IMR-90 (cell line): ENCODE measurements around the gene PIP5K1B. TPM values are rescaled to one million over a fixed set of nuclear protein-coding genes. Genes with fewer than 3 reads are reported as not detected.

Experiments
- ATAC-seq: fragments of 200-7000 bp; cut with Tn5 transposase; 2 replicates; pipeline ENCODE4 v1.9.1; 2020; ENCODE audit warnings: low read depth, mild to moderate bottlenecking, moderate library complexity
- BruUV-seq: library from RNA; stranded (reverse); fragments of 400-500 nt; replicated peaks from 2 replicates; lab custom pipeline; 2021; lab: Mats Ljungman, UMichigan
- CTCF ChIA-PET: fragments of 300-600 bp; formaldehyde crosslinking; extraction: SDS; loops from one replicate; lab custom pipeline; 2021; ENCODE audit warnings: antibody characterized with exemption; lab: Yijun Ruan, JAX
- POLR2A ChIA-PET: fragments of 300-600 bp; sonication (Branson Sonifier 250); formaldehyde crosslinking; loops from one replicate; lab custom pipeline; 2022; ENCODE audit warnings: antibody characterized with exemption; ENCODE audit not compliant: unreplicated experiment; lab: Charles Lee
- DNase-seq: peaks from one replicate; pipeline ENCODE4 v3.0.0; 2013
- H2AFZ ChIP-seq: replicated peaks from 2 replicates; pipeline ENCODE3; 2013; ENCODE audit warnings: low read length, mild to moderate bottlenecking; ENCODE audit not compliant: poor library complexity
- H2AK5ac ChIP-seq: 2 replicates; pipeline ENCODE4 v1.6.1; 2013; ENCODE audit warnings: low read depth, low read length, inconsistent platforms
- H2AK9ac ChIP-seq: replicated peaks from 2 replicates; pipeline ENCODE3; 2013; ENCODE audit warnings: mild to moderate bottlenecking, low read depth, low read length, moderate library complexity; ENCODE audit not compliant: poor library complexity
- H2BK120ac ChIP-seq: 2 replicates; pipeline ENCODE4 v1.6.1; 2013; ENCODE audit warnings: low read depth, low read length, inconsistent platforms
- H2BK15ac ChIP-seq: 3 replicates; pipeline ENCODE4 v1.6.1; 2013; ENCODE audit warnings: low read depth, low read length, inconsistent platforms
- H2BK20ac ChIP-seq: 2 replicates; pipeline ENCODE4 v1.6.1; 2013; ENCODE audit warnings: low read depth, mild to moderate bottlenecking, inconsistent platforms, low read length, moderate library complexity
- H2BK5ac ChIP-seq: 2 replicates; pipeline ENCODE4 v1.6.1; 2013; ENCODE audit warnings: mild to moderate bottlenecking, low read depth, low read length, inconsistent platforms; ENCODE audit not compliant: poor library complexity, severe bottlenecking
- H3K14ac ChIP-seq: replicated peaks from 2 replicates; pipeline ENCODE4 v1.6.1; 2013; ENCODE audit warnings: low read depth, low read length, inconsistent platforms
- H3K18ac ChIP-seq: 2 replicates; pipeline ENCODE4 v1.6.1; 2013; ENCODE audit warnings: low read depth, low read length, control low read depth
- H3K23ac ChIP-seq: 2 replicates; pipeline ENCODE4 v1.6.1; 2013; ENCODE audit warnings: low read depth, low read length, inconsistent platforms
- H3K27ac ChIP-seq: 2 replicates; pipeline ENCODE4 v1.5.1; 2013; ENCODE audit warnings: mild to moderate bottlenecking, control low read depth, low read length; ENCODE audit not compliant: insufficient read depth
- H3K27me3 ChIP-seq: 2 replicates; pipeline ENCODE4 v1.6.1; 2013; ENCODE audit warnings: low read length; ENCODE audit not compliant: control insufficient read depth, insufficient read depth
- H3K36me3 ChIP-seq: 2 replicates; pipeline ENCODE4 v1.6.1; 2013; ENCODE audit warnings: low read length, mixed read lengths; ENCODE audit not compliant: control insufficient read depth, insufficient read depth
- H3K4ac ChIP-seq: 2 replicates; pipeline ENCODE4 v1.6.1; 2013; ENCODE audit warnings: low read depth, low read length, inconsistent platforms
- H3K4me1 ChIP-seq: 2 replicates; pipeline ENCODE4 v1.6.1; 2013; ENCODE audit warnings: low read length, mixed read lengths; ENCODE audit not compliant: control insufficient read depth, insufficient read depth
- H3K4me2 ChIP-seq: 2 replicates; pipeline ENCODE4 v1.6.1; 2013; ENCODE audit warnings: low read depth, mild to moderate bottlenecking, control low read depth, low read length, moderate library complexity
- H3K4me3 ChIP-seq: 2 replicates; pipeline ENCODE4 v1.5.1; 2013; ENCODE audit warnings: low read depth, mild to moderate bottlenecking, control low read depth, low read length, moderate library complexity; ENCODE audit not compliant: insufficient read depth
- H3K56ac ChIP-seq: 2 replicates; pipeline ENCODE4 v1.6.1; 2013; ENCODE audit warnings: low read length, inconsistent platforms; ENCODE audit not compliant: insufficient read depth; ENCODE audit errors: extremely low read depth
- H3K79me1 ChIP-seq, 2 experiments: 2 replicates each; pipeline ENCODE4 v1.6.1; 2013; ENCODE audit warnings: low read length in 2 of 2, inconsistent platforms in 1 of 2, low read depth in 1 of 2
- H3K9ac ChIP-seq: 2 replicates; pipeline ENCODE4 v1.6.1; 2013; ENCODE audit warnings: low read depth, low read length, control low read depth
- H3K9me1 ChIP-seq: 2 replicates; pipeline ENCODE4 v1.6.1; 2013; ENCODE audit warnings: low read length, inconsistent platforms; ENCODE audit not compliant: insufficient read depth
- H3K9me3 ChIP-seq: 2 replicates; pipeline ENCODE4 v1.6.1; 2013; ENCODE audit warnings: low read length; ENCODE audit not compliant: control insufficient read depth, insufficient read depth
- H4K20me1 ChIP-seq: 2 replicates; pipeline ENCODE4 v1.6.1; 2013; ENCODE audit warnings: low read length, inconsistent platforms; ENCODE audit not compliant: insufficient read depth
- H4K5ac ChIP-seq: 2 replicates; pipeline ENCODE4 v1.6.1; 2013; ENCODE audit warnings: mild to moderate bottlenecking, low read depth, low read length, control low read depth
- H4K8ac ChIP-seq, 2 experiments: 2 replicates each; pipeline ENCODE4 v1.6.1; 2013; ENCODE audit warnings: low read depth in 2 of 2, low read length in 2 of 2, control low read depth in 1 of 2, inconsistent platforms in 1 of 2
- H4K91ac ChIP-seq: 2 replicates; pipeline ENCODE4 v1.6.1; 2013; ENCODE audit warnings: low read depth, low read length, inconsistent platforms; ENCODE audit not compliant: insufficient read depth
- BHLHE40 ChIP-seq: fragments of 150-350 bp; IDR thresholded peaks from 2 replicates; pipeline ENCODE4 v1.6.1; 2016; ENCODE audit warnings: mild to moderate bottlenecking, low read depth, low read length
- CEBPB ChIP-seq: IDR thresholded peaks from 2 replicates; pipeline ENCODE4 v1.6.1; 2012; ENCODE audit warnings: low read depth, low read length, improper control_type of control experiment
- CHD1 ChIP-seq: IDR thresholded peaks from 2 replicates; pipeline ENCODE4 v1.6.1; 2012; ENCODE audit warnings: low read depth, low read length, improper control_type of control experiment
- FOS ChIP-seq: fragments of 150-350 bp; IDR thresholded peaks from 2 replicates; pipeline ENCODE4 v1.6.1; 2016; ENCODE audit warnings: low read depth, low read length
- MAFK ChIP-seq: IDR thresholded peaks from 2 replicates; pipeline ENCODE4 v1.6.1; 2012; ENCODE audit warnings: low read depth, low read length, improper control_type of control experiment
- MAZ ChIP-seq: IDR thresholded peaks from 2 replicates; pipeline ENCODE4 v1.6.1; 2012; ENCODE audit warnings: low read depth, mild to moderate bottlenecking, low read length, improper control_type of control experiment, moderate library complexity, borderline replicate concordance
- MXI1 ChIP-seq: IDR thresholded peaks from 2 replicates; pipeline ENCODE4 v1.6.1; 2012; ENCODE audit warnings: low read depth, mild to moderate bottlenecking, low read length, moderate library complexity, borderline replicate concordance
- NFE2L2 ChIP-seq: fragments of 150-350 bp; IDR thresholded peaks from 2 replicates; pipeline ENCODE4 v1.6.1; 2016; ENCODE audit warnings: low read depth, mild to moderate bottlenecking, low read length
- POLR2A ChIP-seq: IDR thresholded peaks from 2 replicates; pipeline ENCODE4 v1.6.1; 2012; ENCODE audit warnings: mild to moderate bottlenecking, low read depth, low read length
- RAD21 ChIP-seq: IDR thresholded peaks from 2 replicates; pipeline ENCODE4 v1.6.1; 2012; ENCODE audit warnings: low read length, improper control_type of control experiment
- RCOR1 ChIP-seq: IDR thresholded peaks from 2 replicates; pipeline ENCODE4 v1.6.1; 2012; ENCODE audit warnings: mild to moderate bottlenecking, low read length, improper control_type of control experiment; ENCODE audit not compliant: insufficient replicate concordance
- RFX5 ChIP-seq: IDR thresholded peaks from 2 replicates; pipeline ENCODE4 v1.8.0; 2012; ENCODE audit warnings: low read depth, mild to moderate bottlenecking, low read length, moderate library complexity
- SMC3 ChIP-seq: fragments of 150-350 bp; IDR thresholded peaks from 2 replicates; pipeline ENCODE4 v1.6.1; 2016; ENCODE audit warnings: low read depth, mild to moderate bottlenecking, antibody characterized with exemption, low read length, moderate library complexity
- WGBS, 2 experiments: methylation state at CpG; one replicate each; pipeline versions ENCODE4 v1.1.5 to v1.1.7; 2013; ENCODE audit warnings: missing lambda C conversion rate in 2 of 2; ENCODE audit not compliant: insufficient read length in 1 of 2; ENCODE audit errors: extremely low coverage in 2 of 2; 5-methylcytosine and 5-hydroxymethylcytosine counted together
- dilution Hi-C: fragments of 300-500 bp; cut with HindIII; formaldehyde crosslinking; loops from one replicate; pipeline ENCODE4 v1.14.3; 2018; ENCODE audit warnings: low sequenced_read_pairs; ENCODE audit not compliant: unreplicated experiment
- in situ Hi-C: fragments of 300-500 bp; cut with MboI; formaldehyde crosslinking; loops from 3 replicates; pipeline ENCODE4 v1.14.3; 2019; ENCODE audit warnings: low sequenced_read_pairs, inconsistent platforms, mixed read lengths
- intact Hi-C: fragments of 100-400 bp; cut with micrococcal nuclease; formaldehyde crosslinking; loops from 2 replicates; pipeline ENCODE4 v1.10.0; 2022
- polyA plus RNA-seq, 3 experiments: library from polyadenylated mRNA; depleted of rRNA; stranded (reverse); fragments of >200 nt; gene quantifications; 2 replicates each; pipeline ENCODE4 v1.2.3, GENCODE V29; 2012; ENCODE audit warnings: low replicate concordance in 1 of 3
- total RNA-seq: library from RNA; depleted of rRNA; stranded (reverse); fragments of >200 nt; gene quantifications from 2 replicates; pipeline ENCODE4 v1.2.3, GENCODE V29; 2012
- TF ChIP-seq, protein P1 (sequence below): fragments of 150-350 bp; IDR thresholded peaks from 2 replicates; pipeline ENCODE4 v1.6.1; 2017; ENCODE audit warnings: mild to moderate bottlenecking, antibody characterized with exemption, low read length, low read depth
- TF ChIP-seq, protein P2 (sequence below): fragments of 150-350 bp; IDR thresholded peaks from 2 replicates; pipeline ENCODE4 v1.6.1; 2016; ENCODE audit warnings: low read depth, mild to moderate bottlenecking, low read length, moderate library complexity, borderline replicate concordance
- TF ChIP-seq, protein P3 (sequence below): conservative IDR thresholded peaks from 2 replicates; pipeline ENCODE4 v1.5.1; 2012; ENCODE audit warnings: mild to moderate bottlenecking, low read depth, low read length, improper control_type of control experiment

Gene PIP5K1B
- total and polyA plus RNA-seq, 2 of the 4 experiments (the other 2 are of a cell fraction): not detected

DNA sequence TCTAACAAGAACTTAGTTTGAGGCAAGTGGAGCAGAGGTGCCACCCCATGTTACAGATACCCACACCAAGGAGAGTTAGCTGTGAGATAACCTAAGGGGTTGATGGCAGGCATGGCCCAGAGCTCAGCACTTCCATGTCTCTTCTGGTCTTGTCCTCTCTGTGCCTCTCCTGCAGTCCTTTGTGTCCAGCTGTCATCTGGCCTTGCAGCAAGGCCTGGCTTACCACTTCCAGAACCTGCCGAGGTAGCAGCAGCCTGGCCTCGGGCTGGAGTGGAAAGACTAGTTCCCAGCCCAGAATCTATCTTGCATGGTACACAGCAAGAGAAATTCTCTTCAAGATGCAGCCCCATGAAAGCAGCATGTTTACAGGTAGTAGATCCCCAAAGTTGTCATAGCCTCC lies 41.5 kb downstream of the PIP5K1B start:
- Histone ChIP-seq H2BK15ac (no peak overlapping the region), H3K9me3 (no peaks in the 10 kb centered on the region), H3K14ac (no peak overlapping the region), H3K27ac (no peak overlapping the region), H3K4me1 (no peaks in the 10 kb centered on the region), H2BK5ac (no peak overlapping the region), H2AK5ac (no peak overlapping the region), H3K23ac (no peak overlapping the region), H3K9me1 (no peaks in the 10 kb centered on the region), H3K79me1 (no peaks in the 10 kb centered on the region), H4K8ac (no peak overlapping the region), H2BK20ac (no peak overlapping the region), H3K27me3 (no peaks in the 10 kb centered on the region; the same call in 1 of the 2 replicates), H3K36me3 (no peaks in the 10 kb centered on the region), H3K4ac (no peak overlapping the region), H3K56ac (no peak overlapping the region), H2BK120ac (no peak overlapping the region), H3K9ac (no peak overlapping the region), H3K18ac (no peak overlapping the region), H4K91ac (no peak overlapping the region), H2AK9ac (no peak overlapping the region), H4K5ac (no peak overlapping the region), H4K20me1 (no peaks in the 10 kb centered on the region), H3K4me3 (no peak overlapping the region), H3K4me2 (no peak overlapping the region), H2AFZ (no peak overlapping the region)
- in situ Hi-C loops (no loop called here), dilution Hi-C loops (no loop called here), intact Hi-C loops (no loop called here)
- ChIA-PET POLR2A (no interaction called here), CTCF (no interaction called here)
- ATAC-seq (no peak), DNase-seq (no peak)
- no TSS peak for BruUV-seq
- 20% methylated on average over 1 of the region's 2 CpGs; no CpG with 5 or more reads in 1 of the 2 experiments for WGBS, 2 experiments
- TF ChIP-seq FOS (no peak), RCOR1 (no peak), BHLHE40 (no peak), RAD21 (no peak), CEBPB (no peak), MXI1 (no peak), MAZ (no peak), SMC3 (no peak), RFX5 (no peak), NFE2L2 (no peak), POLR2A (no peak), CHD1 (no peak), MAFK (no peak)
- TF ChIP-seq, protein P1, sequence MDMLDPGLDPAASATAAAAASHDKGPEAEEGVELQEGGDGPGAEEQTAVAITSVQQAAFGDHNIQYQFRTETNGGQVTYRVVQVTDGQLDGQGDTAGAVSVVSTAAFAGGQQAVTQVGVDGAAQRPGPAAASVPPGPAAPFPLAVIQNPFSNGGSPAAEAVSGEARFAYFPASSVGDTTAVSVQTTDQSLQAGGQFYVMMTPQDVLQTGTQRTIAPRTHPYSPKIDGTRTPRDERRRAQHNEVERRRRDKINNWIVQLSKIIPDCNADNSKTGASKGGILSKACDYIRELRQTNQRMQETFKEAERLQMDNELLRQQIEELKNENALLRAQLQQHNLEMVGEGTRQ: no peak
- TF ChIP-seq, protein P2, sequence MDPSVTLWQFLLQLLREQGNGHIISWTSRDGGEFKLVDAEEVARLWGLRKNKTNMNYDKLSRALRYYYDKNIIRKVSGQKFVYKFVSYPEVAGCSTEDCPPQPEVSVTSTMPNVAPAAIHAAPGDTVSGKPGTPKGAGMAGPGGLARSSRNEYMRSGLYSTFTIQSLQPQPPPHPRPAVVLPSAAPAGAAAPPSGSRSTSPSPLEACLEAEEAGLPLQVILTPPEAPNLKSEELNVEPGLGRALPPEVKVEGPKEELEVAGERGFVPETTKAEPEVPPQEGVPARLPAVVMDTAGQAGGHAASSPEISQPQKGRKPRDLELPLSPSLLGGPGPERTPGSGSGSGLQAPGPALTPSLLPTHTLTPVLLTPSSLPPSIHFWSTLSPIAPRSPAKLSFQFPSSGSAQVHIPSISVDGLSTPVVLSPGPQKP: no peak
- TF ChIP-seq, protein P3, sequence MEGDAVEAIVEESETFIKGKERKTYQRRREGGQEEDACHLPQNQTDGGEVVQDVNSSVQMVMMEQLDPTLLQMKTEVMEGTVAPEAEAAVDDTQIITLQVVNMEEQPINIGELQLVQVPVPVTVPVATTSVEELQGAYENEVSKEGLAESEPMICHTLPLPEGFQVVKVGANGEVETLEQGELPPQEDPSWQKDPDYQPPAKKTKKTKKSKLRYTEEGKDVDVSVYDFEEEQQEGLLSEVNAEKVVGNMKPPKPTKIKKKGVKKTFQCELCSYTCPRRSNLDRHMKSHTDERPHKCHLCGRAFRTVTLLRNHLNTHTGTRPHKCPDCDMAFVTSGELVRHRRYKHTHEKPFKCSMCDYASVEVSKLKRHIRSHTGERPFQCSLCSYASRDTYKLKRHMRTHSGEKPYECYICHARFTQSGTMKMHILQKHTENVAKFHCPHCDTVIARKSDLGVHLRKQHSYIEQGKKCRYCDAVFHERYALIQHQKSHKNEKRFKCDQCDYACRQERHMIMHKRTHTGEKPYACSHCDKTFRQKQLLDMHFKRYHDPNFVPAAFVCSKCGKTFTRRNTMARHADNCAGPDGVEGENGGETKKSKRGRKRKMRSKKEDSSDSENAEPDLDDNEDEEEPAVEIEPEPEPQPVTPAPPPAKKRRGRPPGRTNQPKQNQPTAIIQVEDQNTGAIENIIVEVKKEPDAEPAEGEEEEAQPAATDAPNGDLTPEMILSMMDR: no peak
